ENCODE data around the gene SAMD11. TPM values are rescaled to one million over a fixed set of nuclear protein-coding genes. Genes with fewer than 3 reads are reported as not detected.

The SAMD11 gene
- total and polyA plus RNA-seq, 2 donors (not counting 1 experiment from before 2014, with no cell fraction given) = not detected

- 90% methylated on average over 24 of the region's 28 CpGs for WGBS (ENCODE audit: insufficient coverage)
- CTCF ChIA-PET = no interaction called here
- Mint-ChIP-seq H3K9me3 (ENCODE audit: insufficient read depth) (no peaks in the 10 kb centered on the region), H3K4me3 (no peak overlapping the region), H3K4me1 (peaks cover 7% of the 10 kb centered on the region), H3K27ac (no peak overlapping the region), H3K27me3 (peaks cover 29% of the 10 kb centered on the region)
- Histone ChIP-seq H3K4me2 (replicated peaks; ENCODE audit: low read depth, low read length, poor library complexity, severe bottlenecking) (no peak overlapping the region), H4K20me1 (ENCODE audit: control insufficient read depth, insufficient read depth, low read length, poor library complexity, severe bottlenecking) (no peaks in the 10 kb centered on the region), H3K27me3 (replicated peaks in 1 of 4; ENCODE audit: control extremely low read depth in 1 of 4, control insufficient read depth in 3 of 4, insufficient read depth in 4 of 4, low read length in 3 of 4) (peaks cover 0 to 72% (median 17%) of the 10 kb centered on the region in 4 experiments), H3K4me1 (ENCODE audit: control insufficient read depth in 2 of 2, insufficient read depth in 2 of 2, low read length in 2 of 2) (peaks cover 10% of the 10 kb centered on the region in 2 donors), H3K4me3 (ENCODE audit: control extremely low read depth in 1 of 5, extremely low read depth in 1 of 5, insufficient read depth in 1 of 5, low read depth in 2 of 5, low read length in 4 of 5) (no peak overlapping the region), H3K36me3 (replicated peaks in 1 of 2; ENCODE audit: control extremely low read depth in 1 of 2, control insufficient read depth in 1 of 2, extremely low read depth in 1 of 2, insufficient read depth in 2 of 2, low read length in 1 of 2) (no peaks in the 10 kb centered on the region), H3K79me2 (ENCODE audit: control insufficient read depth, insufficient read depth, low read length) (no peaks in the 10 kb centered on the region), H3K9ac (ENCODE audit: low read length) (no peak overlapping the region), H3K27ac (ENCODE audit: low read length in 2 of 2) (no peak overlapping the region), H3K9me3 (ENCODE audit: control extremely low read depth in 1 of 3, control insufficient read depth in 2 of 3, insufficient read depth in 1 of 3, low read length in 2 of 3) (peaks cover 0 to 17% (median 0%) of the 10 kb centered on the region in 3 donors), H2AFZ (ENCODE audit: insufficient read depth, low read depth, low read length, poor library complexity, severe bottlenecking) (no peak overlapping the region)
- intact Hi-C loops (cut with micrococcal nuclease) = no loop called here
- DNase-seq (no peak), ATAC-seq (ENCODE audit: low read depth) (no peak)
- no peak for TF ChIP-seq EZH2 (IDR thresholded peaks at IDR 0.05; ENCODE audit: borderline replicate concordance, insufficient read depth, low read depth, low read length, poor library complexity, severe bottlenecking)
- no peak for TF ChIP-seq CTCF (IDR thresholded peaks at IDR 0.05)
- POLR2A ChIA-PET = no interaction called here
Measured at GRCh38 chr1:973459-974292, 50.0 kb downstream of the SAMD11 start.

- Histone ChIP-seq H3K4me1 (ENCODE audit: control insufficient read depth in 2 of 2, insufficient read depth in 2 of 2, low read length in 2 of 2) (peaks cover 10% of the 10 kb centered on the region in 2 donors), H2AFZ (ENCODE audit: insufficient read depth, low read depth, low read length, poor library complexity, severe bottlenecking) (no peak overlapping the region), H3K27ac (ENCODE audit: low read length in 2 of 2) (no peak overlapping the region), H3K79me2 (ENCODE audit: control insufficient read depth, insufficient read depth, low read length) (no peaks in the 10 kb centered on the region), H3K4me3 (ENCODE audit: control extremely low read depth in 1 of 5, extremely low read depth in 1 of 5, insufficient read depth in 1 of 5, low read depth in 2 of 5, low read length in 4 of 5) (no peak overlapping the region), H3K9me3 (ENCODE audit: control extremely low read depth in 1 of 3, control insufficient read depth in 2 of 3, insufficient read depth in 1 of 3, low read length in 2 of 3) (peaks cover 0 to 17% (median 0%) of the 10 kb centered on the region in 3 donors), H3K36me3 (replicated peaks in 1 of 2; ENCODE audit: control extremely low read depth in 1 of 2, control insufficient read depth in 1 of 2, extremely low read depth in 1 of 2, insufficient read depth in 2 of 2, low read length in 1 of 2) (no peaks in the 10 kb centered on the region), H3K9ac (ENCODE audit: low read length) (no peak overlapping the region), H3K27me3 (replicated peaks in 1 of 4; ENCODE audit: control extremely low read depth in 1 of 4, control insufficient read depth in 3 of 4, insufficient read depth in 4 of 4, low read length in 3 of 4) (peaks cover 0 to 67% (median 17%) of the 10 kb centered on the region in 4 experiments), H4K20me1 (ENCODE audit: control insufficient read depth, insufficient read depth, low read length, poor library complexity, severe bottlenecking) (no peaks in the 10 kb centered on the region), H3K4me2 (replicated peaks; ENCODE audit: low read depth, low read length, poor library complexity, severe bottlenecking) (no peak overlapping the region)
- no peak for DNase-seq
- ChIA-PET CTCF (no interaction called here), POLR2A (no interaction called here)
- WGBS (ENCODE audit: insufficient coverage) = 79% methylated on average over 8 of the region's 11 CpGs
- Mint-ChIP-seq H3K4me1 (peaks cover 7% of the 10 kb centered on the region), H3K4me3 (no peak overlapping the region), H3K27me3 (peaks cover 27% of the 10 kb centered on the region), H3K27ac (no peak overlapping the region), H3K9me3 (ENCODE audit: insufficient read depth) (no peaks in the 10 kb centered on the region)
- ATAC-seq (ENCODE audit: low read depth) = no peak
- intact Hi-C loops (cut with micrococcal nuclease) = no loop called here
- TF ChIP-seq CTCF (IDR thresholded peaks at IDR 0.05) (no peak), EZH2 (IDR thresholded peaks at IDR 0.05; ENCODE audit: borderline replicate concordance, insufficient read depth, low read depth, low read length, poor library complexity, severe bottlenecking) (no peak)
Measured at GRCh38 chr1:974293-974640, 50.5 kb downstream of the SAMD11 start.
